ENCODE results near the gene GRB10.

Gene GRB10

GRCh38 chr7:50710441-50711154 is 72.1 kb downstream of the GRB10 start:
- Histone ChIP-seq H3K9me3 (replicated peaks in 1 of 11) (peaks cover 0 to 12% (median 7%) of the 10 kb centered on the region in 11 experiments; a peak in 7 of 22 replicates), H4K20me1 (peaks cover 38 to 98% (median 75%) of the 10 kb centered on the region in 11 experiments; a peak in 21 of 22 replicates), H3K4me2 (peak overlapping the region in 10 of 11 experiments; percentile 6 to 80 (median 72); a peak in 19 of 22 replicates), H3K36me3 (peaks cover 18 to 55% (median 30%) of the 10 kb centered on the region in 11 experiments; a peak in 21 of 22 replicates), H3K4me3 (no peak overlapping the region), H3K27ac (no peak overlapping the region), H3K4me1 (peaks cover 32 to 64% (median 50%) of the 10 kb centered on the region in 10 experiments), H3K9ac (no peak overlapping the region), H3K27me3 (no peaks in the 10 kb centered on the region)
- no peak for TF ChIP-seq Cebpa-rat (IDR thresholded peaks at IDR 0.05)

- Histone ChIP-seq H3K4me3 (no peak overlapping the region), H4K20me1 (peaks cover 38 to 98% (median 81%) of the 10 kb centered on the region in 11 experiments; a peak in 21 of 22 replicates), H3K4me2 (no peak overlapping the region), H3K9ac (no peak overlapping the region), H3K27ac (no peak overlapping the region), H3K36me3 (peaks cover 19 to 60% (median 30%) of the 10 kb centered on the region in 11 experiments), H3K27me3 (no peaks in the 10 kb centered on the region), H3K9me3 (replicated peaks in 1 of 11) (no peaks in the 10 kb centered on the region), H3K4me1 (peaks cover 26 to 52% (median 41%) of the 10 kb centered on the region in 10 experiments)
- no peak for TF ChIP-seq Cebpa-rat (IDR thresholded peaks at IDR 0.05)
Observed at GRCh38 chr7:50709151-50709550, 73.5 kb downstream of the GRB10 start.

GRCh38 chr7:50707236-50708006 is 75.3 kb downstream of the GRB10 start:
- Histone ChIP-seq H3K4me3 (no peak overlapping the region), H3K4me2 (no peak overlapping the region), H3K9ac (no peak overlapping the region), H3K4me1 (peaks cover 15 to 35% (median 27%) of the 10 kb centered on the region in 10 experiments), H3K27ac (no peak overlapping the region), H4K20me1 (peaks cover 30 to 98% (median 77%) of the 10 kb centered on the region in 11 experiments; a peak in 20 of 22 replicates), H3K9me3 (replicated peaks in 1 of 11) (no peaks in the 10 kb centered on the region), H3K27me3 (no peaks in the 10 kb centered on the region), H3K36me3 (peaks cover 34 to 77% (median 47%) of the 10 kb centered on the region in 11 experiments)
- TF ChIP-seq Cebpa-rat (IDR thresholded peaks at IDR 0.05): no peak

GRCh38 chr7:50706469-50706937 is 76.2 kb downstream of the GRB10 start:
- 0 out of 22 replicates have a peak overlapping the region, but pooled peaks of 1 of the 11 experiments have one; percentile 13 for H3K27ac ChIP-seq
- H3K9me3 ChIP-seq (replicated peaks in 1 of 11): no peaks in the 10 kb centered on the region
- no peaks in the 10 kb centered on the region for H3K27me3 ChIP-seq
- no peak overlapping the region for H3K4me3 ChIP-seq
- H3K4me1 ChIP-seq: peaks cover 6 to 26% (median 18%) of the 10 kb centered on the region in 10 experiments
- H4K20me1 ChIP-seq: peaks cover 22 to 98% (median 68%) of the 10 kb centered on the region in 11 experiments; a peak in 20 of 22 replicates
- H3K36me3 ChIP-seq: peaks cover 44 to 86% (median 56%) of the 10 kb centered on the region in 11 experiments
- no peak for TF ChIP-seq Cebpa-rat (IDR thresholded peaks at IDR 0.05)
- no peak overlapping the region for H3K9ac ChIP-seq
- H3K4me2 ChIP-seq: no peak overlapping the region

- Histone ChIP-seq H3K9me3 (replicated peaks in 1 of 11) (no peaks in the 10 kb centered on the region), H3K4me1 (peaks cover 0 to 10% (median 2%) of the 10 kb centered on the region in 10 experiments; a peak in 5 of 20 replicates), H3K27me3 (no peaks in the 10 kb centered on the region), H3K4me2 (no peak overlapping the region), H3K27ac (no peak overlapping the region), H4K20me1 (peaks cover 6 to 86% (median 51%) of the 10 kb centered on the region in 11 experiments; a peak in 17 of 22 replicates), H3K36me3 (peaks cover 48 to 89% (median 58%) of the 10 kb centered on the region in 11 experiments), H3K4me3 (no peak overlapping the region), H3K9ac (no peak overlapping the region)
- TF ChIP-seq Cebpa-rat (IDR thresholded peaks at IDR 0.05): no peak
Observed at GRCh38 chr7:50704844-50705243, 77.9 kb downstream of the GRB10 start.

GRCh38 chr7:50703654-50704053 is 79.0 kb downstream of the GRB10 start:
- no peaks in the 10 kb centered on the region for H3K27me3 ChIP-seq
- no peak overlapping the region for H3K9ac ChIP-seq
- no peak for TF ChIP-seq Cebpa-rat (IDR thresholded peaks at IDR 0.05)
- no peak overlapping the region for H3K27ac ChIP-seq
- no peaks in the 10 kb centered on the region for H3K9me3 ChIP-seq (replicated peaks in 1 of 11)
- H3K4me1 ChIP-seq: no peaks in the 10 kb centered on the region
- peaks cover 4 to 74% (median 41%) of the 10 kb centered on the region in 11 experiments; a peak in 17 of 22 replicates for H4K20me1 ChIP-seq
- peaks cover 43 to 84% (median 55%) of the 10 kb centered on the region in 11 experiments for H3K36me3 ChIP-seq
- no peak overlapping the region for H3K4me3 ChIP-seq
- H3K4me2 ChIP-seq: no peak overlapping the region

GRCh38 chr7:50699143-50699542 is 83.6 kb downstream of the GRB10 start:
- H3K27me3 ChIP-seq: no peaks in the 10 kb centered on the region
- peaks cover 0 to 28% (median 22%) of the 10 kb centered on the region in 10 experiments; a peak in 19 of 20 replicates for H3K4me1 ChIP-seq
- peaks cover 43 to 93% (median 75%) of the 10 kb centered on the region in 11 experiments for H3K36me3 ChIP-seq
- no peak overlapping the region for H3K4me3 ChIP-seq
- H3K27ac ChIP-seq: no peak overlapping the region
- H3K9me3 ChIP-seq (replicated peaks in 1 of 11): no peaks in the 10 kb centered on the region; a peak in 1 of 22 replicates
- no peak for TF ChIP-seq Cebpa-rat (IDR thresholded peaks at IDR 0.05)
- H4K20me1 ChIP-seq: peaks cover 0 to 64% (median 18%) of the 10 kb centered on the region in 11 experiments; a peak in 15 of 22 replicates
- no peak overlapping the region for H3K4me2 ChIP-seq
- no peak overlapping the region for H3K9ac ChIP-seq

GRCh38 chr7:50697748-50698147 is 84.9 kb downstream of the GRB10 start:
- H4K20me1 ChIP-seq: peaks cover 0 to 63% (median 9%) of the 10 kb centered on the region in 11 experiments; a peak in 13 of 22 replicates
- H3K27me3 ChIP-seq: no peaks in the 10 kb centered on the region
- H3K4me1 ChIP-seq: peaks cover 0 to 40% (median 28%) of the 10 kb centered on the region in 10 experiments; a peak in 19 of 20 replicates
- peak overlapping the region in 1 of 11 experiments; percentile 14; a peak in 1 of 22 replicates for H3K4me2 ChIP-seq
- H3K9me3 ChIP-seq (replicated peaks in 1 of 11): no peaks in the 10 kb centered on the region; a peak in 1 of 22 replicates
- H3K36me3 ChIP-seq: peaks cover 35 to 93% (median 64%) of the 10 kb centered on the region in 11 experiments
- no peak overlapping the region for H3K9ac ChIP-seq
- no peak overlapping the region for H3K27ac ChIP-seq
- TF ChIP-seq Cebpa-rat (IDR thresholded peaks at IDR 0.05): no peak
- no peak overlapping the region for H3K4me3 ChIP-seq
